Loucy (cell line): ENCODE data around the gene KIF21A.

Experiments used
- CTCF ChIP-seq: fragments of 200-600 bp; sonication (generic); conservative IDR thresholded peaks from 2 replicates; pipeline ENCODE4 v1.5.1; 2014; ENCODE audit warnings: mild to moderate bottlenecking, antibody characterized with exemption, low read length
- EZH2phosphoT487 ChIP-seq: fragments of 200-600 bp; IDR thresholded peaks from 2 replicates; pipeline ENCODE4 v1.6.1; 2018; ENCODE audit warnings: antibody characterized with exemption, mild to moderate bottlenecking, moderate library complexity, borderline replicate concordance

- TF ChIP-seq CTCF: peak; percentile 82
- TF ChIP-seq EZH2phosphoT487: no peak
Measured at GRCh38 chr12:39272871-39273655, 169.9 kb downstream of the KIF21A start.
